ENCODE measurements around the gene PRKCA. TPM values are rescaled to one million over a fixed set of nuclear protein-coding genes. Genes with fewer than 3 reads are reported as not detected.
"Not testable (repeated sequence)": the region's sequence is repeated elsewhere in the genome, so short reads cannot be mapped to it uniquely, and the experiment has no call there.

The PRKCA gene
- total RNA-seq, 1 donor = 60.5 TPM

DNA sequence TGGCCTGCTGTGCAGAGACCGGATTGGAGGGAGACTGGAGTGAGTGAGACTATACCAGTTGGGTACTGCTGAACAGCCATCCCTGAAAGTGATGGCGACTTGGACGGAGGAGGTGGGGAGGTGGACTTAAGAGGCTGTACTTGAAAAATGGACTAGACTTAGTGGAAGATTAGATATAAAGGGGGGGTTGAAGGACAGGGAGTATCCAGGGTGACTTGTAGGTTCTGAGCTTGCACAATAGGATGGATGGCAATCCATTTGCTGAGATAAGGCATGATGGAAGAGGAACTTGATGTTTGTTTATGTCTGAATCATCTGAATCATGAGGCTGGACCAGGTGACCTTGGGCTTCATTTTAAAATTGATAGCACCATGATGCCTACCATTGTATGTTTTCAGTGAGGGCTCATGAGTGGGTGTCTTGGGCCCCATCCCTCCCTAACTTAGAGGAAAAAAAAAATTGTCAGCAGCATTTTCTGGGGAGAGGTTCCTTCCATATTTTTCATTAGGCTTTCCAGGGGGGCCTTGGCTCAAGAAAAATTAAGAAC is 41.2 kb downstream of the PRKCA start:
- no peak overlapping the region for H3K4me3 ChIP-seq (ENCODE audit: low read depth, low read length)
- TF ChIP-seq, protein P1, sequence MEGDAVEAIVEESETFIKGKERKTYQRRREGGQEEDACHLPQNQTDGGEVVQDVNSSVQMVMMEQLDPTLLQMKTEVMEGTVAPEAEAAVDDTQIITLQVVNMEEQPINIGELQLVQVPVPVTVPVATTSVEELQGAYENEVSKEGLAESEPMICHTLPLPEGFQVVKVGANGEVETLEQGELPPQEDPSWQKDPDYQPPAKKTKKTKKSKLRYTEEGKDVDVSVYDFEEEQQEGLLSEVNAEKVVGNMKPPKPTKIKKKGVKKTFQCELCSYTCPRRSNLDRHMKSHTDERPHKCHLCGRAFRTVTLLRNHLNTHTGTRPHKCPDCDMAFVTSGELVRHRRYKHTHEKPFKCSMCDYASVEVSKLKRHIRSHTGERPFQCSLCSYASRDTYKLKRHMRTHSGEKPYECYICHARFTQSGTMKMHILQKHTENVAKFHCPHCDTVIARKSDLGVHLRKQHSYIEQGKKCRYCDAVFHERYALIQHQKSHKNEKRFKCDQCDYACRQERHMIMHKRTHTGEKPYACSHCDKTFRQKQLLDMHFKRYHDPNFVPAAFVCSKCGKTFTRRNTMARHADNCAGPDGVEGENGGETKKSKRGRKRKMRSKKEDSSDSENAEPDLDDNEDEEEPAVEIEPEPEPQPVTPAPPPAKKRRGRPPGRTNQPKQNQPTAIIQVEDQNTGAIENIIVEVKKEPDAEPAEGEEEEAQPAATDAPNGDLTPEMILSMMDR (IDR thresholded peaks at IDR 0.05; ENCODE audit: insufficient read depth, low read depth, low read length) = no peak
- DNase-seq (ENCODE audit: low read depth) = no peak

DNA sequence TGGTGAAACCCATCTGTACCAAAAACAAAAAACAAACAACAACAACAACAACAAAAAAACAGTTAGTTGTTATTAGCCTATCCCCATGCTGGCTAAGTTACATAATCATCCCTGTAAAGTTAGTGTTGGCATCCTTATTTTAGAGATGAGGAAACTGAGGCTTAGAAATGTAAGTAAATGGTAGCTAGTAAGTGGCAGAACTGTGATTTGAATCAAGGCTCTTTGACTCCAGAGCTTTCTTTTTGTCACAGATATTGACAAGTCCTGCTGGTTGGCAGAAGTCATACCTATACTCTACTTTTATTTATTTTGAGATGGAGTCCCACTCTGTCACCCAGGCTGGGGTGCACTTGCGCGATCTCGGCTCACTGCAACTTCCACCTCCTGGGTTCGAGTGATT is 42.1 kb downstream of the PRKCA start:
- no peak for DNase-seq (ENCODE audit: low read depth)
- H3K4me3 ChIP-seq (ENCODE audit: low read depth, low read length) = no peak overlapping the region
- TF ChIP-seq, protein P1 (IDR thresholded peaks at IDR 0.05; ENCODE audit: insufficient read depth, low read depth, low read length) = no peak

DNA sequence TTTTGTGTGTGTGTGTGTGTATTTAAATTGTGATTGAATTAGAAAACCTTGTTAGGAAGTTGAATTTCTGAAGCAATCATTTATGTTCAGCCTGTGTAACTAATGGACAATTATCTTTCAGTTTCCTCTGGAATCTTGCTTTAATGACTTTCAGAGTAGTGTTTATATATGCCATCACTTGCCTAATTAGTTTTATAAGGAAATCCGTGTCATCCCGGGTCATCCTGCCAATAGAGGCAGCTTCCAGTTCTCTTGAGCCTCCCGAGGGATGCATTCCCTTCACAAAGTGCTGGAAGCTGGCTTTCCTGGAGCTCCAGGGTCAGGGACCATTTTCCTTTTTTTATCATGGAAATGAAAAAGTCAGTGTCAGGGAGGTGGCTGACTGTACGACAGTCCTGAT is 42.9 kb downstream of the PRKCA start:
- no peak for DNase-seq (ENCODE audit: low read depth)
- no peak overlapping the region for H3K4me3 ChIP-seq (ENCODE audit: low read depth, low read length)
- TF ChIP-seq, protein P1 (IDR thresholded peaks at IDR 0.05; ENCODE audit: insufficient read depth, low read depth, low read length) = no peak

DNA sequence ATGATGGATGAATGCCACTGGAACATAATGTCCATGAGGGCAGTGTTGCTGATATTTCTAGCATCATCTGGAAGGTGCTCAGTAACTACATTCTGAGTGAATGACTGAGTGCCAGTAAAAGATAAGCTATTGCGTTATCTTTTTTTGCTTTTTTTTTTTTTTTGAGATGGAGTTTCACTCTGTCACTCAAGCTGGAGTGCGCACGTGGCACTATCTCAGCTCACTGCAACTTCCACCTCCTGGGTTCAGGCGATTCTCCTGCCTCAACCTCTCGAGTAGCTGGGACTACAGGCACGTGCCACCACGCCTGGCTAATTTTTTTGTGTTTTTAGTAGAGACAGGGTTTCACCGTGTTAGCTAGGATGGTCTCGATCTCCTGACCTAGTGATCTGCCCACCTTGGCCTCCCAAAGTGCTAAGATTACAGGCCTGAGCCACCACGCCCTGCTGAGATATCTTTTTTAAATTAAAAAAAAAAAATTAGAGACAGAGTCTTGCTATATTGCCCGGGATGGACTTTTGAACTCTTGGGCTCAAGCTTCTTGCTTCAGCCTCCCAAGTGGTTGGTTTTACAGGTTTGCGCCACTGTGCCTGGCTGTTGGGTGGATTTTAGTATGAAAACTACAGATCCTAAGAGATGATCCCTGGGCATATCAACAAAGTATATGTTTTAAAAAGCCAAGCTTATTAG is 43.7 kb downstream of the PRKCA start:
- H3K4me3 ChIP-seq (ENCODE audit: low read depth, low read length); DNase-seq (ENCODE audit: low read depth): not testable (repeated sequence)

DNA sequence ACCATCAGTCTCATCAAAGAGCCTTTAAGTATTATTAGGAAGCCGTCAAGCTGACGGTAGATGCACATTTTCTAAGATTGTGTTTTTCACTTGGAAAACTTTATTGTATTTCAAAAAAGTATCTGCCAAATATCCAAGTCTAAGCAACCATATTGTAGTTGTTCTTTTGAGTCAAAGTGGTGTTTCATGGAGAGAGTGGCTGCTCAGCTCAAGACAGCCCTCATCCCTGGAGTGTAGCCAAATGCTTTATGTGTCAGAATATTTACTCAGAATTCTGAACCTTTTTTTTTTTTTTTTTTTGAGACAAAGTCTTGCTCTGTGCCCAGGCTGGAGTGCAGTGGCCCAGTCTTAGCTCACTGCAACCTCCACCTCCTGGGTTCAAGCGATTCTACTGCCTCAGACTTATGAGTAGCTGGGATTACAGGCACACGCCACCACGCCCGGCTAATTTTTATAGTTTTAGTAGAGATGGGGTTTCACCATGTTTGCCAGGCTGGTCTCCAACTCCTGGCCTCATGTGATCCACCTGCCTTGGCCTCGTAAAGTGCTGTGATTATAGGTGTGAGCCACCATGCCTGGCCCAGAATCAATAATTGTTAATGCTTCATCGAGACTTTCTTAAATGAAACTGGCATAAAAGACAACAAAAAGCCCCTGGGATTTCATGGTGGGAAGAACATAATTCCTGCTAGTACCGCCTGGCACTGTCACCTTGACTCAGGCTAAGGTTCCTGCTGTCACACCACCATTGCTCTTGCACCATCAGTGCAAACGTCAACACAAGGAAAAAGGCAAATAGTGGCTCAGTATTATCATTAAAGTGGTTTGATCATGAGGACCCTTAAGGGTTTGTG is 45.5 kb downstream of the PRKCA start:
- DNase-seq (ENCODE audit: low read depth) = peak; percentile 46
- H3K4me3 ChIP-seq (ENCODE audit: low read depth, low read length) = no peak overlapping the region
- TF ChIP-seq, protein P1 (IDR thresholded peaks at IDR 0.05; ENCODE audit: insufficient read depth, low read depth, low read length) = no peak

DNA sequence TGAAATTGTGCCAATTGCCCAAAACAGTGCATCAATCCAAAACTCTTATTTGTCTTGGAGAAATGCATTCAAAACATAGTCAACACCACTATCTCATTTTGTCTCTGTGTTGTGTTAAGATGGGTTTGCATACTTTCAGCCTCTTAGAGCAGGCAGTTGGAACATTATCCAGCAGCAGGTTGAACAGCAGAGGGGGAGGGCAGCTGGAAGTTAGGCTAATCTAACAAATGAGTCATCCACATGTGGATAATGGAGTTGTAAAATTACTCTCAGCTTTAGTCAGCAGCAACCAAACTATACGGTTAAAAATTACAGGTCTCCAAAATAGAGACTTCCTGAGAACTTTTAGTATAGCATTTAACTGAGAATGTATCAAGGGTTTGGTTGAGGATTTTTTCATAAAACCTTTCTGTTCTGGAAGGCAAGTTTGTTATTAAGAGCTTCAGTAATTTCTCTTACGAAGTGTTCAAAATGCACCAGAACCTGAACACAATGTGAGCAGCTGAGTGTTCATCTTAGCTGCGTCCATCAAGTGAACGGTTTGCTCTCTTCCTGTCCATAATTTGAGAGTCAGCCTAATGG is 46.3 kb downstream of the PRKCA start:
- DNase-seq (ENCODE audit: low read depth) = peak; percentile 92
- TF ChIP-seq, protein P1 (IDR thresholded peaks at IDR 0.05; ENCODE audit: insufficient read depth, low read depth, low read length) = no peak
- no peak overlapping the region for H3K4me3 ChIP-seq (ENCODE audit: low read depth, low read length)
